ENCODE measurements around the gene LPIN2.

DNA sequence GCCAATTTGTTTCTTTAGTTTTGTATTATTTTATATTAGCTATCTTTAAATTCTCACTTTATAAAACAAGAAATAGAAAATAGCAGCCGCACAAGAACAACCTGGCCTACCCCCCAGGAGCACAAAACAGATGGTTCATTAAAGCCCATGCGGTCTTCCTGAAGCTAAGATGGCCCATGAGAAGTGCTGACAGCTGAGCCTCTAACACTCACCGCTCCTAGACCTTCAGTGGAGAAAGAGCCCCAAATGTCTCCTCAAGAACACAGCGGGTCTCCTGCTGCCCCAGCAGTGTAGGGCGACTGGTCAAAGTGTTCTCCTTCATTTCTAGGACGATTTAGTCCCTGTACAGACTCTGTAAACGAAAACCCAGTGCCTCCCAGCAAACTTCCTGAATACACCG, 45.1 kb downstream of the LPIN2 start:
- TF ChIP-seq CTCF (conservative IDR thresholded peaks at IDR 0.05; ENCODE audit: low read depth, low read length) (no peak), NFE2L2 (IDR thresholded peaks at IDR 0.05; ENCODE audit: low read depth, low read length) (no peak), RFX5 (IDR thresholded peaks at IDR 0.05; ENCODE audit: low read depth, low read length) (no peak), POLR2A (IDR thresholded peaks at IDR 0.05; ENCODE audit: low read depth, low read length) (no peak), MXI1 (IDR thresholded peaks at IDR 0.05; ENCODE audit: borderline replicate concordance, low read depth, low read length) (no peak), FOS (IDR thresholded peaks at IDR 0.05; ENCODE audit: low read depth, low read length) (no peak), USF2 (IDR thresholded peaks at IDR 0.05; ENCODE audit: low read depth, low read length) (no peak), MAFK (IDR thresholded peaks at IDR 0.05; ENCODE audit: low read depth, low read length) (no peak), RAD21 (IDR thresholded peaks at IDR 0.05; ENCODE audit: low read length) (no peak), BHLHE40 (IDR thresholded peaks at IDR 0.05; ENCODE audit: low read depth, low read length) (no peak), CEBPB (IDR thresholded peaks at IDR 0.05; ENCODE audit: low read depth, low read length) (no peak), SMC3 (IDR thresholded peaks at IDR 0.05; ENCODE audit: low read depth, low read length) (no peak), RCOR1 (IDR thresholded peaks at IDR 0.05; ENCODE audit: insufficient replicate concordance, low read length) (no peak), CHD1 (IDR thresholded peaks at IDR 0.05; ENCODE audit: low read depth, low read length) (no peak)

Measured in IMR-90 (cell line).